Activated gamma-delta T cell treated with Interleukin-2 at 50 U/mL for 16 hours (primary cell): Measurements from ENCODE around the gene SMIM45.

Source experiments
- DNase-seq: peaks from one replicate; pipeline ENCODE4 v3.0.0-alpha.2; 2020

The SMIM45 gene

GRCh38 chr22:41951898-41952474 lies at the start of gene SMIM45:
SMIM45 (plus strand) TSS chr22:41952150.
- DNase-seq = no peak

- DNase-seq = no peak
These were observed 49.0 kb upstream of the SMIM45 start for GRCh38 chr22:41902932-41903421.

GRCh38 chr22:41904450-41905410 lies 47.2 kb upstream of the SMIM45 start:
- no peak for DNase-seq

- no peak for DNase-seq
These were observed 46.3 kb upstream of the SMIM45 start for GRCh38 chr22:41905411-41906202.

- no peak for DNase-seq
These were observed 45.1 kb upstream of the SMIM45 start for GRCh38 chr22:41906822-41907221.

- no peak for DNase-seq
These were observed 44.2 kb upstream of the SMIM45 start for GRCh38 chr22:41907436-41908401.

- DNase-seq = no peak
These were observed 43.3 kb upstream of the SMIM45 start for GRCh38 chr22:41908411-41909309.

GRCh38 chr22:41909310-41910049 lies 42.5 kb upstream of the SMIM45 start:
- no peak for DNase-seq

GRCh38 chr22:41910050-41911000 lies 41.6 kb upstream of the SMIM45 start:
- no peak for DNase-seq

GRCh38 chr22:41911001-41911611 lies 40.8 kb upstream of the SMIM45 start:
- DNase-seq = no peak

- no peak for DNase-seq
These were observed 39.5 kb upstream of the SMIM45 start for GRCh38 chr22:41912338-41913039.

- DNase-seq = no peak
These were observed 38.8 kb upstream of the SMIM45 start for GRCh38 chr22:41913040-41913719.

- DNase-seq = no peak
These were observed 38.0 kb upstream of the SMIM45 start for GRCh38 chr22:41913842-41914534.

GRCh38 chr22:41914611-41915034 lies 37.3 kb upstream of the SMIM45 start:
- DNase-seq = no peak

GRCh38 chr22:41915035-41915785 lies 36.7 kb upstream of the SMIM45 start, which contains the start of gene SHISA8:
SHISA8 (minus strand) TSS chr22:41915074; CDS start chr22:41914667, 407 bp downstream.
- DNase-seq = peak; percentile 49
